ENCODE results near the gene ADAMTS4. TPM values are rescaled to one million over a fixed set of nuclear protein-coding genes. Genes with fewer than 3 reads are reported as not detected.

The ADAMTS4 gene
- total RNA-seq, 1 donor, result 3.1 TPM

GRCh38 chr1:161165742-161166668 lies 32.8 kb downstream of the ADAMTS4 start, which contains the start of gene PPOX:
TSS of gene PPOX (plus strand) at chr1:161166426. CDS start at chr1:161166848, 422 bp downstream.
- DNase-seq (ENCODE audit: low read depth), result peak; percentile 97
- H3K4me3 ChIP-seq (ENCODE audit: low read depth, low read length), result peak within 1 kb of the TSS; percentile 91
- TF ChIP-seq CTCF (IDR thresholded peaks at IDR 0.05; ENCODE audit: insufficient read depth, low read length), result peak; percentile 60

GRCh38 chr1:161164901-161165610 lies 33.8 kb downstream of the ADAMTS4 start:
- no peak for TF ChIP-seq CTCF (IDR thresholded peaks at IDR 0.05; ENCODE audit: insufficient read depth, low read length)
- H3K4me3 ChIP-seq (ENCODE audit: low read depth, low read length), result peak overlapping the region; percentile 67
- DNase-seq (ENCODE audit: low read depth), result no peak

- H3K4me3 ChIP-seq (ENCODE audit: low read depth, low read length), result no peak overlapping the region
- DNase-seq (ENCODE audit: low read depth), result no peak
- TF ChIP-seq CTCF (IDR thresholded peaks at IDR 0.05; ENCODE audit: insufficient read depth, low read length), result no peak
Measured at GRCh38 chr1:161163793-161164192, 35.1 kb downstream of the ADAMTS4 start.

GRCh38 chr1:161162806-161163205 lies 36.0 kb downstream of the ADAMTS4 start:
- no peak for DNase-seq (ENCODE audit: low read depth)
- no peak overlapping the region for H3K4me3 ChIP-seq (ENCODE audit: low read depth, low read length)
- no peak for TF ChIP-seq CTCF (IDR thresholded peaks at IDR 0.05; ENCODE audit: insufficient read depth, low read length)

GRCh38 chr1:161162052-161162451 lies 36.8 kb downstream of the ADAMTS4 start:
- H3K4me3 ChIP-seq (ENCODE audit: low read depth, low read length), result no peak overlapping the region
- TF ChIP-seq CTCF (IDR thresholded peaks at IDR 0.05; ENCODE audit: insufficient read depth, low read length), result no peak
- no peak for DNase-seq (ENCODE audit: low read depth)

GRCh38 chr1:161161652-161162051 lies 37.2 kb downstream of the ADAMTS4 start:
- no peak for DNase-seq (ENCODE audit: low read depth)

More at GRCh38 chr1:161161652-161162051, 37.2 kb downstream of the ADAMTS4 start:
- TF ChIP-seq CTCF (IDR thresholded peaks at IDR 0.05; ENCODE audit: insufficient read depth, low read length), result no peak
- H3K4me3 ChIP-seq (ENCODE audit: low read depth, low read length), result no peak overlapping the region

Data from fibroblast of the aortic adventitia (primary cell).